HG03354 (cell line): Measurements from ENCODE around the gene CDH23.

ENCODE experiments used
- ATAC-seq: cut with Tn5 transposase; IDR thresholded peaks from one replicate; pipeline ENCODE4 v1.9.1; 2021; ENCODE audit warnings: mild to moderate bottlenecking; ENCODE audit not compliant: unreplicated experiment, poor library complexity, severe bottlenecking

The CDH23 gene

GRCh38 chr10:71778071-71778825 is 381.5 kb downstream of the CDH23 start:
- ATAC-seq, result no peak

- ATAC-seq, result no peak
These were observed 382.9 kb downstream of the CDH23 start for GRCh38 chr10:71779641-71780040.

GRCh38 chr10:71780156-71780555 is 383.4 kb downstream of the CDH23 start:
- ATAC-seq, result no peak

GRCh38 chr10:71780719-71781118 is 384.0 kb downstream of the CDH23 start:
- no peak for ATAC-seq

GRCh38 chr10:71782221-71782916 is 385.6 kb downstream of the CDH23 start:
- no peak for ATAC-seq

GRCh38 chr10:71782917-71783490 is 386.3 kb downstream of the CDH23 start:
- ATAC-seq, result no peak

- no peak for ATAC-seq
These were observed 387.4 kb downstream of the CDH23 start for GRCh38 chr10:71783917-71784678.

GRCh38 chr10:71784679-71785272 is 388.1 kb downstream of the CDH23 start:
- no peak for ATAC-seq

- no peak for ATAC-seq
These were observed 392.2 kb downstream of the CDH23 start for GRCh38 chr10:71788954-71789353.

GRCh38 chr10:71789871-71790270 is 393.2 kb downstream of the CDH23 start:
- ATAC-seq, result no peak

GRCh38 chr10:71790749-71791440 is 394.2 kb downstream of the CDH23 start:
- no peak for ATAC-seq

- no peak for ATAC-seq
These were observed 398.5 kb downstream of the CDH23 start for GRCh38 chr10:71795248-71795647.

GRCh38 chr10:71796749-71797405 is 400.2 kb downstream of the CDH23 start:
- ATAC-seq, result no peak

GRCh38 chr10:71797533-71798307 is 401.0 kb downstream of the CDH23 start:
- ATAC-seq, result no peak

- ATAC-seq, result no peak
These were observed 401.5 kb downstream of the CDH23 start for GRCh38 chr10:71798308-71798624.

GRCh38 chr10:71799112-71799511 is 402.4 kb downstream of the CDH23 start:
- no peak for ATAC-seq

GRCh38 chr10:71799608-71800453 is 403.1 kb downstream of the CDH23 start:
- no peak for ATAC-seq
